Glutamatergic neuron (in vitro differentiated cells): Measurements from ENCODE around the gene TMOD2. TPM values are rescaled to one million over a fixed set of nuclear protein-coding genes. Genes with fewer than 3 reads are reported as not detected.
A peak's percentile ranks its signal among the peaks of the same experiment; 100 is the strongest.

Experiments
- DNase-seq: peaks from one replicate; pipeline ENCODE4 v3.0.0; 2022
- H3K27ac Mint-ChIP-seq: one replicate; pipeline ENCODE4 v1.8.0; 2020; ENCODE audit warnings: mild to moderate bottlenecking, mixed read lengths, inconsistent platforms; ENCODE audit not compliant: unreplicated experiment
- H3K27me3 Mint-ChIP-seq: one replicate; pipeline ENCODE4 v1.8.0; 2020; ENCODE audit warnings: mild to moderate bottlenecking, moderate library complexity, mixed read lengths, inconsistent platforms; ENCODE audit not compliant: unreplicated experiment
- H3K36me3 Mint-ChIP-seq: one replicate; pipeline ENCODE4 v1.8.0; 2020; ENCODE audit warnings: mild to moderate bottlenecking, mixed read lengths, inconsistent platforms; ENCODE audit not compliant: unreplicated experiment
- H3K4me1 Mint-ChIP-seq: one replicate; pipeline ENCODE4 v1.8.0; 2020; ENCODE audit warnings: mild to moderate bottlenecking, low read depth, mixed read lengths, inconsistent platforms; ENCODE audit not compliant: unreplicated experiment
- H3K4me3 Mint-ChIP-seq: one replicate; pipeline ENCODE4 v1.8.0; 2020; ENCODE audit warnings: mild to moderate bottlenecking, mixed read lengths, inconsistent platforms; ENCODE audit not compliant: unreplicated experiment
- H3K9me3 Mint-ChIP-seq: one replicate; pipeline ENCODE4 v1.8.0; 2020; ENCODE audit warnings: mild to moderate bottlenecking, moderate library complexity, mixed read lengths, inconsistent platforms; ENCODE audit not compliant: unreplicated experiment
- CTCF ChIP-seq: fragments of 200-600 bp; sonication (generic); IDR thresholded peaks from one replicate; pipeline ENCODE4 v1.5.0; 2021; ENCODE audit not compliant: partially characterized antibody, unreplicated experiment
- total RNA-seq: library from RNA; stranded (reverse); fragmentation: NEBNext Ultra II Directional; extraction: Animal tissue kit (Norgen Biotek cat#: 25700); gene quantifications from one replicate; pipeline ENCODE4 v1.2.1, GENCODE V29; 2021; ENCODE audit not compliant: unreplicated experiment

Gene TMOD2
- total RNA-seq, 1 donor from 2014 or later, result 75.0 TPM

- peaks cover 2% of the 10 kb centered on the region for H3K9me3 Mint-ChIP-seq
- H3K27me3 Mint-ChIP-seq, result peaks cover 9% of the 10 kb centered on the region
- H3K4me3 Mint-ChIP-seq, result peak overlapping the region; percentile 82
- TF ChIP-seq CTCF, result no peak
- H3K36me3 Mint-ChIP-seq, result no peaks in the 10 kb centered on the region
- no peak for DNase-seq
- H3K4me1 Mint-ChIP-seq, result peaks cover 9% of the 10 kb centered on the region
- H3K27ac Mint-ChIP-seq, result no peak overlapping the region
Observed at GRCh38 chr15:51738553-51738952, 12.8 kb upstream of the TMOD2 start.

GRCh38 chr15:51739061-51739712 is 12.2 kb upstream of the TMOD2 start:
- Mint-ChIP-seq H3K4me3 (no peak overlapping the region), H3K27ac (no peak overlapping the region), H3K9me3 (peaks cover 2% of the 10 kb centered on the region), H3K36me3 (no peaks in the 10 kb centered on the region), H3K27me3 (peaks cover 9% of the 10 kb centered on the region), H3K4me1 (peaks cover 9% of the 10 kb centered on the region)
- TF ChIP-seq CTCF, result no peak
- no peak for DNase-seq

- no peak for TF ChIP-seq CTCF
- Mint-ChIP-seq H3K27me3 (peaks cover 14% of the 10 kb centered on the region), H3K9me3 (peaks cover 5% of the 10 kb centered on the region), H3K4me1 (peaks cover 3% of the 10 kb centered on the region), H3K4me3 (no peak overlapping the region), H3K27ac (no peak overlapping the region), H3K36me3 (no peaks in the 10 kb centered on the region)
- DNase-seq, result no peak
Observed at GRCh38 chr15:51749307-51749706, 2.1 kb upstream of the TMOD2 start.

DNA sequence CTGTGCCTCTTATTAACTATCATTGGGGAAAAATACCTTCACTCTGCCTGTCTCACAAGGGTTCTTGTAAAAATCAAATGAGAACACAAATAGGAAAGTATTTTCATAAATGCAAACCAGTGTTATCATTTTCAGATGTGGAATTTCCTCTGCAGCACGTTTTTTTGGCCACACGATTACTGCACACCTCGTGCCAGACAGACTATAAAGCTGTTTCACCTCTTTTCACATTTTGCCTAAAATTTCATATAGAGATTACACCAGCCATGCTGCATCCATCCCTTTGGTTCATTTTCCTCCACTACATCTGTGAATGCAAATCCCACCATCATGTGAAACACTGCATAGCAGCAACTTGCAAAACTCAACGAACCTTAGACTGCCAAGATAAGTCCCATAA is 1.2 kb upstream of the TMOD2 start:
- H3K4me3 Mint-ChIP-seq, result peak overlapping the region; percentile 97
- DNase-seq, result no peak
- H3K36me3 Mint-ChIP-seq, result no peaks in the 10 kb centered on the region
- H3K4me1 Mint-ChIP-seq, result peaks cover 3% of the 10 kb centered on the region
- H3K27ac Mint-ChIP-seq, result no peak overlapping the region
- TF ChIP-seq CTCF, result no peak
- peaks cover 5% of the 10 kb centered on the region for H3K9me3 Mint-ChIP-seq
- peaks cover 14% of the 10 kb centered on the region for H3K27me3 Mint-ChIP-seq
